Tongue (tissue), 2 donors: Measurements from ENCODE around the gene PLGRKT. TPM values are rescaled to one million over a fixed set of nuclear protein-coding genes. Genes with fewer than 3 reads are reported as not detected.
"Not testable (repeated sequence)": the region's sequence is repeated elsewhere in the genome, so short reads cannot be mapped to it uniquely, and the experiment has no call there.

Experiments used
- DNase-seq: peaks from one replicate; pipeline ENCODE4 v3.0.0-alpha.2; 2015
- total RNA-seq: library from RNA; depleted of rRNA; stranded (reverse); fragments of >200 nt; gene quantifications from one replicate; pipeline ENCODE4 v1.2.3, GENCODE V29; 2014

Gene PLGRKT
- 44.1 TPM for total RNA-seq

- DNase-seq = peak; percentile 98
These were observed at the start of gene PLGRKT for GRCh38 chr9:5437254-5438216. TSS of gene PLGRKT (minus strand) at chr9:5437925. CDS start at chr9:5431977, 5,948 bp downstream.

GRCh38 chr9:5486988-5487387 lies 49.3 kb upstream of the PLGRKT start:
- no peak for DNase-seq

- no peak for DNase-seq
These were observed 47.8 kb upstream of the PLGRKT start for GRCh38 chr9:5485378-5486085.

- no peak for DNase-seq
These were observed 45.6 kb upstream of the PLGRKT start for GRCh38 chr9:5483306-5483705.

- no peak for DNase-seq
These were observed 44.5 kb upstream of the PLGRKT start for GRCh38 chr9:5482194-5482593.

GRCh38 chr9:5481322-5482040 lies 43.8 kb upstream of the PLGRKT start:
- no peak for DNase-seq

GRCh38 chr9:5480919-5481318 lies 43.2 kb upstream of the PLGRKT start:
- DNase-seq = no peak

- no peak for DNase-seq
These were observed 42.4 kb upstream of the PLGRKT start for GRCh38 chr9:5479994-5480694.

- DNase-seq = no peak
These were observed 40.5 kb upstream of the PLGRKT start for GRCh38 chr9:5478206-5478605.

GRCh38 chr9:5475611-5476010 lies 37.9 kb upstream of the PLGRKT start:
- not testable (repeated sequence) for DNase-seq

- DNase-seq = no peak
These were observed 33.1 kb upstream of the PLGRKT start for GRCh38 chr9:5470816-5471215.

GRCh38 chr9:5470122-5470521 lies 32.4 kb upstream of the PLGRKT start:
- DNase-seq = no peak

GRCh38 chr9:5468850-5469249 lies 31.1 kb upstream of the PLGRKT start:
- DNase-seq = no peak

GRCh38 chr9:5466766-5467165 lies 29.0 kb upstream of the PLGRKT start:
- no peak for DNase-seq

GRCh38 chr9:5466005-5466404 lies 28.3 kb upstream of the PLGRKT start:
- no peak for DNase-seq

GRCh38 chr9:5464831-5465330 lies 27.2 kb upstream of the PLGRKT start:
- DNase-seq = not testable (repeated sequence)

- no peak for DNase-seq
These were observed 22.4 kb upstream of the PLGRKT start for GRCh38 chr9:5460157-5460556.

- no peak for DNase-seq
These were observed 21.6 kb upstream of the PLGRKT start for GRCh38 chr9:5459289-5459829.

GRCh38 chr9:5455181-5455580 lies 17.5 kb upstream of the PLGRKT start:
- DNase-seq = no peak

GRCh38 chr9:5453673-5454072 lies 15.9 kb upstream of the PLGRKT start:
- no peak for DNase-seq

GRCh38 chr9:5453004-5453403 lies 15.3 kb upstream of the PLGRKT start:
- DNase-seq = no peak

- DNase-seq = no peak
These were observed 14.5 kb upstream of the PLGRKT start for GRCh38 chr9:5452286-5452609.
